Neural progenitor cell (in vitro differentiated cells): ENCODE results near the gene NXPH3. TPM values are rescaled to one million over a fixed set of nuclear protein-coding genes. Genes with fewer than 3 reads are reported as not detected.

ENCODE experiments used
- DNase-seq: peaks from one replicate; pipeline ENCODE4 v3.0.0-alpha.2; 2016; ENCODE audit warnings: low spot score
- H2AFZ ChIP-seq: fragments of 200-600 bp; sonication (generic); replicated peaks from 2 replicates; pipeline ENCODE4 v1.6.1; 2016; ENCODE audit warnings: antibody characterized with exemption
- H3F3A ChIP-seq: fragments of 200-600 bp; sonication (generic); 2 replicates; pipeline ENCODE4 v1.6.1; 2016; ENCODE audit warnings: antibody characterized with exemption, low read depth
- H3K27ac ChIP-seq: fragments of 200-600 bp; sonication (generic); 2 replicates; pipeline ENCODE4 v1.5.1; 2016; ENCODE audit warnings: mild to moderate bottlenecking
- H3K27me3 ChIP-seq: fragments of 200-600 bp; sonication (generic); 2 replicates; pipeline ENCODE4 v1.6.1; 2016; ENCODE audit warnings: mild to moderate bottlenecking, moderate library complexity
- H3K36me3 ChIP-seq: fragments of 200-600 bp; sonication (generic); 2 replicates; pipeline ENCODE4 v1.5.1; 2016
- H3K4me1 ChIP-seq: fragments of 200-600 bp; sonication (generic); 2 replicates; pipeline ENCODE4 v1.6.1; 2016; ENCODE audit warnings: mixed run types
- H3K4me2 ChIP-seq: fragments of 200-600 bp; sonication (generic); 2 replicates; pipeline ENCODE4 v1.6.1; 2016
- H3K4me3 ChIP-seq: fragments of 200-600 bp; sonication (generic); 2 replicates; pipeline ENCODE4 v1.5.1; 2016
- H3K79me2 ChIP-seq: fragments of 200-600 bp; sonication (generic); 2 replicates; pipeline ENCODE4 v1.6.1; 2016; ENCODE audit warnings: low read depth
- H3K9ac ChIP-seq: fragments of 200-600 bp; sonication (generic); 2 replicates; pipeline ENCODE4 v1.6.1; 2016
- H3K9me3 ChIP-seq: fragments of 200-600 bp; sonication (generic); 2 replicates; pipeline ENCODE4 v1.5.1; 2016; ENCODE audit warnings: low read depth
- H4K20me1 ChIP-seq: fragments of 200-600 bp; sonication (generic); 2 replicates; pipeline ENCODE4 v1.6.1; 2016; ENCODE audit warnings: low read depth
- H3K27ac Mint-ChIP-seq: 3 replicates; pipeline ENCODE4 v1.8.0; 2021; ENCODE audit warnings: mixed read lengths
- H3K27me3 Mint-ChIP-seq: 2 replicates; pipeline ENCODE4 v1.8.0; 2022; ENCODE audit warnings: low read depth, mild to moderate bottlenecking, inconsistent platforms, moderate library complexity, mixed read lengths; ENCODE audit not compliant: insufficient read depth
- H3K36me3 Mint-ChIP-seq: 3 replicates; pipeline ENCODE4 v1.8.0; 2021; ENCODE audit warnings: mixed read lengths
- H3K4me1 Mint-ChIP-seq: 3 replicates; pipeline ENCODE4 v1.8.0; 2021; ENCODE audit warnings: mixed read lengths
- H3K4me3 Mint-ChIP-seq: 3 replicates; pipeline ENCODE4 v1.8.0; 2021; ENCODE audit warnings: mild to moderate bottlenecking, moderate library complexity, mixed read lengths
- H3K9me3 Mint-ChIP-seq: 3 replicates; pipeline ENCODE4 v1.8.0; 2020; ENCODE audit warnings: mixed read lengths
- CTCF ChIP-seq: fragments of 200-600 bp; sonication (generic); IDR thresholded peaks from 2 replicates; pipeline ENCODE4 v1.5.1; 2017; ENCODE audit warnings: antibody characterized with exemption, mild to moderate bottlenecking
- EZH2 ChIP-seq: fragments of 200-600 bp; sonication (generic); IDR thresholded peaks from 2 replicates; pipeline ENCODE4 v1.6.1; 2017; ENCODE audit warnings: antibody characterized with exemption, mild to moderate bottlenecking, moderate library complexity
- EZH2phosphoT487 ChIP-seq: fragments of 200-600 bp; sonication (generic); IDR thresholded peaks from 2 replicates; pipeline ENCODE4 v1.6.1; 2017; ENCODE audit warnings: antibody characterized with exemption
- total RNA-seq: library from RNA; depleted of rRNA; stranded (reverse); fragments of >200 nt; gene quantifications from 2 replicates; pipeline ENCODE4 v1.2.3, GENCODE V29; 2015; ENCODE audit warnings: low replicate concordance

The NXPH3 gene
- total RNA-seq, 1 donor from 2014 or later = 3.6 TPM

GRCh38 chr17:49530118-49530517, 45.6 kb upstream of the NXPH3 start:
- H3K4me1 Mint-ChIP-seq = peaks cover 12% of the 10 kb centered on the region

GRCh38 chr17:49543860-49544259, 31.8 kb upstream of the NXPH3 start:
- peaks cover 9% of the 10 kb centered on the region for H3K27me3 Mint-ChIP-seq
- H3K9me3 Mint-ChIP-seq = no peaks in the 10 kb centered on the region
- H2AFZ ChIP-seq = no peak overlapping the region
- no peak overlapping the region for H3K4me2 ChIP-seq
- H4K20me1 ChIP-seq = no peaks in the 10 kb centered on the region
- H3F3A ChIP-seq = peaks cover 13% of the 10 kb centered on the region
- H3K36me3 ChIP-seq = no peaks in the 10 kb centered on the region
- H3K4me3 Mint-ChIP-seq = no peak overlapping the region
- peaks cover 4% of the 10 kb centered on the region for H3K4me1 Mint-ChIP-seq
- no peak for DNase-seq
- H3K4me3 ChIP-seq = no peak overlapping the region
- no peaks in the 10 kb centered on the region for H3K36me3 Mint-ChIP-seq
- H3K27me3 ChIP-seq = no peaks in the 10 kb centered on the region
- no peak overlapping the region for H3K9ac ChIP-seq
- H3K4me1 ChIP-seq = peaks cover 38% of the 10 kb centered on the region
- H3K27ac ChIP-seq = no peak overlapping the region
- H3K9me3 ChIP-seq = no peaks in the 10 kb centered on the region
- no peak overlapping the region for H3K27ac Mint-ChIP-seq
- no peak for TF ChIP-seq EZH2
- TF ChIP-seq EZH2phosphoT487 = no peak
- TF ChIP-seq CTCF = no peak
- no peaks in the 10 kb centered on the region for H3K79me2 ChIP-seq

More at GRCh38 chr17:49530118-49530517, 45.6 kb upstream of the NXPH3 start:
- Mint-ChIP-seq H3K9me3 (no peaks in the 10 kb centered on the region), H3K4me3 (no peak overlapping the region), H3K36me3 (no peaks in the 10 kb centered on the region), H3K27ac (no peak overlapping the region), H3K27me3 (no peaks in the 10 kb centered on the region)
- H3K27me3 ChIP-seq = no peaks in the 10 kb centered on the region
- no peak for TF ChIP-seq EZH2phosphoT487
- no peak for TF ChIP-seq EZH2
- TF ChIP-seq CTCF = no peak
- H3K4me2 ChIP-seq = no peak overlapping the region
- no peaks in the 10 kb centered on the region for H3F3A ChIP-seq
- H3K36me3 ChIP-seq = no peaks in the 10 kb centered on the region
- no peak for DNase-seq
- H3K27ac ChIP-seq = no peak overlapping the region
- H3K4me3 ChIP-seq = no peak overlapping the region
- no peaks in the 10 kb centered on the region for H3K9me3 ChIP-seq
- H4K20me1 ChIP-seq = no peaks in the 10 kb centered on the region
- H2AFZ ChIP-seq = no peak overlapping the region
- H3K79me2 ChIP-seq = no peaks in the 10 kb centered on the region
- peaks cover 12% of the 10 kb centered on the region for H3K4me1 ChIP-seq
- no peak overlapping the region for H3K9ac ChIP-seq

- peak overlapping the region; percentile 45 for H3K4me2 ChIP-seq
- no peak for DNase-seq
- no peaks in the 10 kb centered on the region for H3K9me3 ChIP-seq
- H2AFZ ChIP-seq = no peak overlapping the region
- H3K9ac ChIP-seq = no peak overlapping the region
- Mint-ChIP-seq H3K9me3 (no peaks in the 10 kb centered on the region), H3K27ac (no peak overlapping the region), H3K4me3 (no peak overlapping the region), H3K27me3 (peaks cover 14% of the 10 kb centered on the region), H3K36me3 (no peaks in the 10 kb centered on the region), H3K4me1 (peaks cover 4% of the 10 kb centered on the region)
- H3K4me1 ChIP-seq = peaks cover 38% of the 10 kb centered on the region
- no peaks in the 10 kb centered on the region for H4K20me1 ChIP-seq
- no peaks in the 10 kb centered on the region for H3K79me2 ChIP-seq
- H3K36me3 ChIP-seq = no peaks in the 10 kb centered on the region
- no peaks in the 10 kb centered on the region for H3K27me3 ChIP-seq
- H3F3A ChIP-seq = peaks cover 13% of the 10 kb centered on the region
- H3K4me3 ChIP-seq = no peak overlapping the region
- H3K27ac ChIP-seq = no peak overlapping the region
- no peak for TF ChIP-seq CTCF
- no peak for TF ChIP-seq EZH2
- TF ChIP-seq EZH2phosphoT487 = no peak
Measured at GRCh38 chr17:49545007-49545660, 30.5 kb upstream of the NXPH3 start.
